Right lobe of liver (tissue), 4 donors: ENCODE data around the gene SNRNP25.

Experiments used
- POLR2A ChIP-seq: fragments of 450-650 bp; IDR thresholded peaks from one replicate; pipeline ENCODE4 v1.6.1; 2017; ENCODE audit warnings: antibody characterized with exemption, mild to moderate bottlenecking
- TF ChIP-seq, protein P1 (sequence below), 4 donors: fragments of 200-600 bp in 3 of 4; fragments of 450-650 bp in 1 of 4; IDR thresholded peaks; one replicate each; pipeline versions ENCODE4 v1.5.1 to v1.8.0; 2016 to 2022; ENCODE audit warnings: antibody characterized with exemption in 4 of 4, mild to moderate bottlenecking in 2 of 4
- donor health status: DM: no; HTN: no; CAD: no.
- donor health status: DM: no; HTN: no; CAD: no.
- donor health status: DM: no; HTN: yes; CAD: no.

DNA sequence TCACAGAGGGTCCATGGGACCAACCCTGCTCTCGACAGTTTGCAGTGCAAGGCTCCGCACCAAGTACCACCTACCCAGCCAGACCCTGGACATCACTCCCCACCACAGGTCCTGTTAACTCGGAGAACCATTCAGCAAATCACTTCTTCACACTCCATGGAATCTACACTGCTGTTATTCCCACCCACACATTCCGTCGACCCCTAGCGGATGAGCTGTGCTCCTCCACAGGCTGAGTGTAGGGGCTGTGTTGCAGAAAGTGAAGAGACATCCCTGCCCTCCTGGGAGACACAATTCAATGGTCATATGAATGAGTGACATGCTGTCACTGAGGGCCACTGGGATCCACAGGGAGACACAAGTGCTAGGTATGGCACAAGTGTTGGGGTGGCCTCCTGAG is 51.9 kb downstream of the SNRNP25 start:
- TF ChIP-seq, protein P1, sequence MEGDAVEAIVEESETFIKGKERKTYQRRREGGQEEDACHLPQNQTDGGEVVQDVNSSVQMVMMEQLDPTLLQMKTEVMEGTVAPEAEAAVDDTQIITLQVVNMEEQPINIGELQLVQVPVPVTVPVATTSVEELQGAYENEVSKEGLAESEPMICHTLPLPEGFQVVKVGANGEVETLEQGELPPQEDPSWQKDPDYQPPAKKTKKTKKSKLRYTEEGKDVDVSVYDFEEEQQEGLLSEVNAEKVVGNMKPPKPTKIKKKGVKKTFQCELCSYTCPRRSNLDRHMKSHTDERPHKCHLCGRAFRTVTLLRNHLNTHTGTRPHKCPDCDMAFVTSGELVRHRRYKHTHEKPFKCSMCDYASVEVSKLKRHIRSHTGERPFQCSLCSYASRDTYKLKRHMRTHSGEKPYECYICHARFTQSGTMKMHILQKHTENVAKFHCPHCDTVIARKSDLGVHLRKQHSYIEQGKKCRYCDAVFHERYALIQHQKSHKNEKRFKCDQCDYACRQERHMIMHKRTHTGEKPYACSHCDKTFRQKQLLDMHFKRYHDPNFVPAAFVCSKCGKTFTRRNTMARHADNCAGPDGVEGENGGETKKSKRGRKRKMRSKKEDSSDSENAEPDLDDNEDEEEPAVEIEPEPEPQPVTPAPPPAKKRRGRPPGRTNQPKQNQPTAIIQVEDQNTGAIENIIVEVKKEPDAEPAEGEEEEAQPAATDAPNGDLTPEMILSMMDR (IDR thresholded peaks at IDR 0.05), result no peak
- no peak for TF ChIP-seq POLR2A
